ENCODE measurements around the gene C1QL2. TPM values are rescaled to one million over a fixed set of nuclear protein-coding genes. Genes with fewer than 3 reads are reported as not detected.

C1QL2 gene
- polyA plus RNA-seq (2014; cell fraction: cytosol; rRNA removed): not detected in 2 replicates
- not detected in 2 replicates for polyA plus RNA-seq (2014; cell fraction: nucleus; rRNA removed)

- no peak for DNase-seq (ENCODE audit: low spot score)
Observed at GRCh38 chr2:119158563-119159347, at the start of gene C1QL2. C1QL2 (minus strand) TSS chr2:119158751; CDS start chr2:119158269, 482 bp downstream.

GRCh38 chr2:119207447-119207846 lies 48.9 kb upstream of the C1QL2 start:
- DNase-seq (ENCODE audit: low spot score): no peak

DNA sequence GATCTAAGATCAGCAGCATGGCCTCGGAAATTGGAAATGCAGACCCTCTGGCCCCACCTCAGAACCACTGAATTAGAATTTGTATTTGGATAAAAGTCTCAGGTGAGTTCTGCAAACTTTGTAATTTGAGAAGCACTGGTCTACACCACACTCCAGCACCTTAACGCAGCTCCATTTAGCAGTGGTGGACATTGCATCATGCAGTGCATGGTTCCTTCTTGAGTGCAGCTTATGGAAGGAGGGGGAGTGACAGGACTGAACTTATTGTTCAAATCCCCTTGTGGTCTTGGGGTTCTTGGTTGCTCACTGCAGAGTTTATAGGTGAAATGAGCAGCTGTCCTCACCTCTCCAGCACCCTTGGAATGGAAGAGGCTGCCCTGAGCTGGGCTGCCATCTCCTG lies 47.6 kb upstream of the C1QL2 start:
- DNase-seq (ENCODE audit: low spot score): no peak

GRCh38 chr2:119205001-119205706 lies 46.6 kb upstream of the C1QL2 start:
- no peak for DNase-seq (ENCODE audit: low spot score)

GRCh38 chr2:119204525-119204924 lies 46.0 kb upstream of the C1QL2 start:
- no peak for DNase-seq (ENCODE audit: low spot score)

DNA sequence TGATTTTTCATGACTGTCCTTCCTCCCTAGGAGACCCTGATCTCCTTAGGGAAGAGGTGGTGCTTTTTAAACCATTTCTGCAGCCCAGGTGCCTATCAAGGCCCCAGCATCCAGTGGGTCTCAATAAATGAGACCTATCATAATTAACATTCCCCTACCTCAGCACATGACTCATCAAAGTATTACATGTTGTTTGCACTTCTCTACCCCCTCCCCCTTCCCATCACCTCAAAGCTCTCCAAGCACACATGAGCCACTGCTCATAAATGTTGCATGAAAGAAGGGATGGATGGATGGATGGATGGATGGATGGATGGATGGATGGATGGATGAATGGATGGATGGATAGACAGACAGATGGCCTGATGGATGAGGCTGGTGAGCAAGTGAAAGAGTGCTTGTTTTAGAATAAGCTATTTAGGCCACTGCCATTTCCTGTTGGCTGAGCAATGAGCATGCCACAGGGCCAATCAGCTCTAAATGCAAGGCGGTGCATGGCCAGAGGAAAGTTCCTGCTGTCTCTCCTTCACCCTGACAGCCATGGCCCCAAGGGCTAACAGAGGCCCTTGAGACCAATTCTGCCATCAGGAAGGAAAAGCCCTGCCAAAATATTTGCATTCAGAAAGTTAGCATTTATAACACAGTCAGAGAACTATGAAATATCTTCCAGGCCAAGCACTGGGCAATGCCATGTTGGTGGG lies 44.2 kb upstream of the C1QL2 start:
- no peak for DNase-seq (ENCODE audit: low spot score)

- no peak for DNase-seq (ENCODE audit: low spot score)
Observed at GRCh38 chr2:119201815-119202214, 43.3 kb upstream of the C1QL2 start.

- DNase-seq (ENCODE audit: low spot score): no peak
Observed at GRCh38 chr2:119198240-119198840, 39.8 kb upstream of the C1QL2 start.

DNA sequence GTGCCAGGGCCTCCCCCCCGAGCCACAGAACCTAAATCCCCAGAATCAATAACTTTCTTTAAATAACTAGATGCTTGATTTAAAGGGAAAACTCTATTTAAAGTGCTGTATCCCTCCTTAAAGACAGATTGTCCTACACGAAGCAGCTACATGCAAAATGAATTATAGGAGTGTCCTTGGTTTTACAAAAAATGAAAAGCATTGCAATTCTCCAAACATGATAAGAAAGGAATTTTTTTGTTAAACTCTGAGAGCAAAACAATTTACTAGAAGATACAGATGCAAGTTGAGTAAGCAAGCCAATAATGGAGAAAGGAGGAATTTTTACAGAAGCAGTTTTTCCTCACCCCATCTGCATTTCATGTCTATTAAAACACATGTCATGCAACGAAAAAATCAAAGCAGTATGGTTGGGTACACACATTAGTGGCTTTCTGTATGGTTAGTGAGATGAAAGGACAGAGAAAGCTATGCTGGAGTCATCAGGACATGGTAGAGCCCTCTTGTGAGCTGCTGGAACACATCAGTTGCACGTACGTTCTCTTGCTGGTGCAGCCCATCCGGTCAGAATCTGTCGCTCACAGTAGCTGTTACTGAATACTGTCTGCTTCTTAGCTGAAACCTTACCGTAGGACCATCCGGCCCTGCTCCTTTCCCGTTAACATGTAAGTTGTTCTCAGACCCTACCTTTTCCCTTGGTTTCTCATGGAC lies 39.1 kb upstream of the C1QL2 start:
- no peak for DNase-seq (ENCODE audit: low spot score)

GRCh38 chr2:119197126-119197405 lies 38.5 kb upstream of the C1QL2 start:
- no peak for DNase-seq (ENCODE audit: low spot score)

- no peak for DNase-seq (ENCODE audit: low spot score)
Observed at GRCh38 chr2:119196301-119197125, 38.0 kb upstream of the C1QL2 start.

- no peak for DNase-seq (ENCODE audit: low spot score)
Observed at GRCh38 chr2:119195887-119196286, 37.3 kb upstream of the C1QL2 start.

DNA sequence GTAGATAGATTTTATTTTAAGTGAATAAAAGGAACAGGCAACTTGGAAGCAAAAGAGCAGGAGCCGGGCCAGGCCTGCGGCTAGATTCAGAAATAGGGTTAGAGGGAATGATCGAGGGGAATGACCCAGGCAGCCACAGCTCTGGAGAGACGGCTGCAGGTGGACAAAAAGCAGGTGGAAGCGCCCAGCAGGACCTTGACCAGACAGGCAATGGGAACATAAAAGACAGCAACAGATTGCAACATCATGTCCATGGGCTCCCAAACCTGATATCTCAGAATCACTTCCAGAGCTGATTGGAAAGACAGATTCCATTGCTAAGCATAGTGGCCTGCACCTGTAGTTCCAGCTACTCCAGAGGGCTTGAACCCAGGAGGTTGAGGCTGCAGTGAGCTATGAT lies 36.5 kb upstream of the C1QL2 start:
- no peak for DNase-seq (ENCODE audit: low spot score)

DNA sequence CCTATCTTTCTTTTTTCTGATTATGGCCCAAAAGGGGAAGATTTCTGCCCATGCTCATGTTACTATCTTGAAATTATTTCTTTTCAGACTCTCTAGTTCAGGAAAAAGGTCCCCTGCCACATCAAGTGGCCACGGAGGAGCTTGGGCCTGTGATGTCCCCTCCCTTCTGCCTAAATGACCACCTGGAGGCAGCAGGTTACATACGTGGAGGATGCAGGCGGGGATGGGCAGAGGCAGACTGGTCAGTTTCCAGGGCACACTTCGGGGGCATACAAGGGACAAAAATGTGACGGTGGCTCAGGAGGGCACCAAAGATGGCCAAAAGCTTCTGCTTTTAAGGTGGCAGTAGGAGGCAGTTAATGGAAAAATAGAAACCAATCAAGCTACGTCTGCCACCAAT lies 34.3 kb upstream of the C1QL2 start:
- no peak for DNase-seq (ENCODE audit: low spot score)

DNA sequence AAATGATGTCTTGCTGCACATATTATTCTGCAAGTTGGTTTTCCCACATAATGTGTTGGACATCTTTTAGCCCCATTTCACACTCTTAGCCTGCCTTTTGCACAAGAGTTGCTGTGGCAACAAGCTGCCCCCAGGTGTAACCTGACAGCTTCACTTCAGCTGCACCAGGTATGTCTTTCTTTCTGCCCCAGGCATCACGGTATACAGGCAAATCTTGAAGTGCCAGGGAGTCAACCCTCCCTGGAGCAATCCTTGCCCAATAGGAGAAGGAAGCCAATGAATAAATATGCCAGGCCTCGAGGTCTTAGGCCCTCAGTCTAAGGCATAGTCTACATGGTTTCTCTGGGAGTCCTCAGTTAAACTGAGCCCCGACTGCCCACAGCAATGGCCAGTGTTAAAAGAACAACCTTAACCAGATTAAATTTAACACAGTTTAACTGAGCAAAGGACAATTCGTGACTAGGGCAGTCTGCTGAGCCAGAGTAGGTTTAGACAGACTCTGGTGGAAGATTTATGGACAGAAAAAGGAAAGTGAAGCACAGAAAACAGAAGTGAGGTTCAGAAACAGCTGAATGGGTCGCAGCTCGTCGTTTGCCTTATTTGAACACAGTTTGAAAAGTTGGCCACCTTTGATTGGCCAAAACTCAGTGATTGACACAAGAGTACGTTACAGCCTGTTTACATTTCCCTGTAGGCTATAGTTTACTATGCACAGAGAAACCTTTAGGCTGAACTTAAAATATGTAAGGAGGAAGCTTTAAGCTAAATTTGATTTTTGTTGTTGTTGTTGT lies 32.0 kb upstream of the C1QL2 start:
- DNase-seq (ENCODE audit: low spot score): no peak

DNA sequence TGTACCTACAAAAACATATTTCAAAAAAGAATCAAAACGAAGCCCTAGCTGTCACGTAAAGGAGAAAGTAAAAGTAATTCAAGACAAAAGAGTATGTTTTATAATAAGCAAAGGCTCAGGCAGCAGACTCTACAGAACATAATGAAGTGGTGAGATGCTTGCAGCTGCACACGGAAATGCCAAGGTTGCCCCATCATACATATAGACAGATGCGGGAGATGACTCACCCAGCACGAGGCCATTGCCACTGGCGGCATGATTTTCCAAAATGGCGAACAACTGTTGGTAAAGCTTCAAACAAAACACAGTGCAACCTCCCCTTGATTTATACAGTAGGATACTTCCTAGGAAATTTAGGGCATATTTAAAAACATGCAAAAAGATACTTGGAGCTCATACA lies 26.0 kb upstream of the C1QL2 start:
- no peak for DNase-seq (ENCODE audit: low spot score)

DNA sequence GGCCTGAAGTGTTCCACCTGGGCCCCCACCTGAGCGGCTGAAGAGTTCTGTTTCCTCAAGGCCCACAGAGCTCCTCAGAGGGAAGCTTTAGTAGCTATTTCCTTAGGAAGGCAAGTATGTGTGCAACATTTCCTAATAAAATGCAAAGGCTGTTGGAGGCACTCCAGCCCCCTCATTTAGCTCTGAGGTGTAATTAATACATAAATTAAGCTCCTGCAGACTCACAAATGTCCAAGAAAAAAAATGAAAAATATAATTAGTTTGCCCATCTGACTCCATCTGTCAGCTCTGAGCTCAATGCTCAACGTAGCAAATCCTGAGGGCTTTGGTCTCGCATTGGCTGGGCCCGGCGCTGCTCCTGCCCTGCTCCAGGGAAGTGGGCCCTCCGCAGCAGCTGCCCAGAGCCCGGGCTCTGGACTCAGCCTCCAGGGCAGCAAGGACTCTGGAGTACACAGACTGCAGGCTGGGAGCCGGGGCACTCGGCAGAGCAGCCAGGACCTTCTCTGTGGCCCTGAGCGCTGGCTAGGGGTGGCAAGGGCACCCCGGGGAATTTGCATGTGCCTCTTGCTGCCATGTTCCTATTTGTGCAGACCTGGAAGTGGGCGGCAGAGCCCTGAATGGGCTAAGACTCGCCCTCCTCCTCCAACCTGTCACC lies 23.4 kb upstream of the C1QL2 start:
- no peak for DNase-seq (ENCODE audit: low spot score)

DNA sequence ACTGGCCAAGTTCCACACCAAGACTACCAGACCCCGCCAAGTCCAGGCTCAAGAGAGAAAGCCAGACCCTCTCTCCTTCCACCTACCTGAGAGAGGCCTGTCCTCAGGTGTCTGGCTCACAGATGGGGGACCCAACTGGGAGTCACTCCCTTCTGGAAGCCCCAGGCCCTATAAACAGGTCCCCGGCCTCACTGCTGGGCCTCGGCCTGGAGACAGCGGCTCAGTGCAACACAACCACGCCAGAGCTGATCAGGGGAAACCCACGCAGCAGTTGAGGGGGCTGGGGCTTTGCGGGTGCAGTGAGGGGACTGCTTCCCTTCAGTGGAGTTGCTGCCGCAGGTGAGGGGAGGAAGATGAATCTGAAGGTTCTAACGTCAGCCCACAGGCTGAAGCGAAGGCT lies 22.8 kb upstream of the C1QL2 start:
- DNase-seq (ENCODE audit: low spot score): no peak

- DNase-seq (ENCODE audit: low spot score): no peak
Observed at GRCh38 chr2:119180892-119181291, 22.3 kb upstream of the C1QL2 start.
